Measurements from ENCODE around the gene TMEM127.

GRCh38 chr2:96202152-96202854, 63.5 kb downstream of the TMEM127 start:
- TF ChIP-seq REST (IDR thresholded peaks at IDR 0.05; ENCODE audit: low read depth) (no peak), POLR2A (IDR thresholded peaks at IDR 0.05; ENCODE audit: borderline replicate concordance, extremely low read depth, insufficient read depth, insufficient read length) (no peak), EZH2phosphoT487 (IDR thresholded peaks at IDR 0.05; ENCODE audit: borderline replicate concordance) (no peak), EZH2 (IDR thresholded peaks at IDR 0.05) (no peak), SRF (IDR thresholded peaks at IDR 0.05; ENCODE audit: low read depth) (no peak), RAD21 (IDR thresholded peaks at IDR 0.05; ENCODE audit: low read depth) (no peak)
- TF ChIP-seq, protein P1, sequence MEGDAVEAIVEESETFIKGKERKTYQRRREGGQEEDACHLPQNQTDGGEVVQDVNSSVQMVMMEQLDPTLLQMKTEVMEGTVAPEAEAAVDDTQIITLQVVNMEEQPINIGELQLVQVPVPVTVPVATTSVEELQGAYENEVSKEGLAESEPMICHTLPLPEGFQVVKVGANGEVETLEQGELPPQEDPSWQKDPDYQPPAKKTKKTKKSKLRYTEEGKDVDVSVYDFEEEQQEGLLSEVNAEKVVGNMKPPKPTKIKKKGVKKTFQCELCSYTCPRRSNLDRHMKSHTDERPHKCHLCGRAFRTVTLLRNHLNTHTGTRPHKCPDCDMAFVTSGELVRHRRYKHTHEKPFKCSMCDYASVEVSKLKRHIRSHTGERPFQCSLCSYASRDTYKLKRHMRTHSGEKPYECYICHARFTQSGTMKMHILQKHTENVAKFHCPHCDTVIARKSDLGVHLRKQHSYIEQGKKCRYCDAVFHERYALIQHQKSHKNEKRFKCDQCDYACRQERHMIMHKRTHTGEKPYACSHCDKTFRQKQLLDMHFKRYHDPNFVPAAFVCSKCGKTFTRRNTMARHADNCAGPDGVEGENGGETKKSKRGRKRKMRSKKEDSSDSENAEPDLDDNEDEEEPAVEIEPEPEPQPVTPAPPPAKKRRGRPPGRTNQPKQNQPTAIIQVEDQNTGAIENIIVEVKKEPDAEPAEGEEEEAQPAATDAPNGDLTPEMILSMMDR (IDR thresholded peaks at IDR 0.05 in 2 of 3, conservative IDR thresholded peaks at IDR 0.05 in 1 of 3; ENCODE audit: borderline replicate concordance in 1 of 3, insufficient read depth in 1 of 3, low read depth in 2 of 3, low read length in 2 of 3) = no peak

Data from HCT116 (cell line).